Adrenal gland (tissue), 12 donors: Measurements from ENCODE around the gene DEK. TPM values are rescaled to one million over a fixed set of nuclear protein-coding genes. Genes with fewer than 3 reads are reported as not detected.

ENCODE experiments used
- DNase-seq, 7 donors: peaks; one replicate each; pipeline ENCODE4 v3.0.0-alpha.2; 2019 to 2020
- H3K27ac ChIP-seq, 5 donors: fragments of 200-600 bp; sonication (generic) in 4 of 5; 1 replicate in 3 of 5; 2 replicates in 2 of 5; pipeline versions ENCODE4 v1.5.1 to v1.8.0; 2016 to 2020; ENCODE audit warnings: mild to moderate bottlenecking in 1 of 5
- H3K27me3 ChIP-seq: fragments of 200-600 bp; 2 replicates; pipeline ENCODE4 v1.8.0; 2021
- H3K36me3 ChIP-seq, 2 donors: fragments of 200-600 bp; replicated peaks in 1 of 2; 1 replicate in 1 of 2; 2 replicates in 1 of 2; pipeline versions ENCODE4 v1.5.1 to v1.8.0; 2018 to 2022
- H3K4me1 ChIP-seq, 2 donors: fragments of 200-600 bp; replicated peaks in 1 of 2; 1 replicate in 1 of 2; 2 replicates in 1 of 2; pipeline versions ENCODE4 v1.5.1 to v1.8.0; 2018 to 2021
- H3K4me3 ChIP-seq, 4 donors: fragments of 200-600 bp; sonication (generic) in 3 of 4; one replicate each; pipeline ENCODE4 v1.5.1; 2016 to 2018
- H3K9me3 ChIP-seq, 3 donors: fragments of 200-600 bp; sonication (generic) in 1 of 3; replicated peaks in 1 of 3; 1 replicate in 2 of 3; 2 replicates in 1 of 3; pipeline versions ENCODE4 v1.5.1 to v1.8.0; 2016 to 2021
- POLR2A ChIP-seq, 2 donors: fragments of 450-650 bp; IDR thresholded peaks; one replicate each; pipeline ENCODE4 v1.6.1; 2017; ENCODE audit warnings: antibody characterized with exemption in 2 of 2, mild to moderate bottlenecking in 2 of 2, moderate library complexity in 1 of 2
- WGBS, 4 donors: extraction: QIAGEN DNeasy Blood & Tissue Kit in 2 of 4; methylation state at CpG; one replicate each; pipeline versions ENCODE4 v1.1.5 to v1.1.7; 2013 to 2017; 5-methylcytosine and 5-hydroxymethylcytosine counted together
- intact Hi-C, 2 donors: fragments of 100-400 bp; cut with DNase I; formaldehyde crosslinking; loops; one replicate each; pipeline versions ENCODE4 v1.14.1 to v1.15.0; 2022 to 2023
- polyA plus RNA-seq, 3 donors: library from polyadenylated mRNA; stranded (reverse); fragments of 200-250 nt in 2 of 3; fragments of 350-450 nt in 1 of 3; fragmentation: Illumina TruSeq in 1 of 3; extraction: RNeasy Lipid Tissue Mini Kit (QIAGEN cat#74804) in 1 of 3; gene quantifications; one replicate each; pipeline ENCODE4 v1.2.3, GENCODE V29; 2013 to 2014
- total RNA-seq, 9 donors: library from RNA; depleted of rRNA in 4 of 9; stranded (reverse); fragments of >200 nt in 4 of 9; fragments of 120-200 nt in 1 of 9; fragmentation: NEBNext Ultra II Directional in 1 of 9; extraction: Animal tissue kit (Norgen Biotek cat#: 25700) in 1 of 9; gene quantifications; one replicate each; pipeline versions ENCODE4 v1.1.0 to v1.2.4, GENCODE V29; 2013 to 2023
- TF ChIP-seq, protein P1 (sequence below), 6 experiments: fragments of 450-650 bp in 4 of 6; fragments of 200-600 bp in 2 of 6; sonication (generic) in 1 of 6; IDR thresholded peaks; 1 replicate in 5 of 6; 2 replicates in 1 of 6; pipeline versions ENCODE4 v1.5.1 to v1.8.0; 2016 to 2021; ENCODE audit warnings: antibody characterized with exemption in 6 of 6, mild to moderate bottlenecking in 2 of 6, moderate library complexity in 1 of 6
- donor health status: healthy with polysubstance abuse.
- donor health status: Bipolar disorder and iron deficiency.
- donor health status: DM: yes; HTN: yes; CAD: no.
- donor health status: DM: no; HTN: no; CAD: no.
- donor health status: DM: no; HTN: no; CAD: no.
- donor health status: DM: yes; HTN: yes; CAD: no.

DEK gene
- total and polyA plus RNA-seq, 12 donors = 15.7 to 103 (median 61.3) TPM

- 90 to 93% (median 90%) methylated on average over 4 of the region's 4 CpGs for WGBS, 4 donors
- no peak overlapping the region for H3K27ac ChIP-seq
These were observed 4.5 kb downstream of the DEK start for GRCh38 chr6:18259675-18260447.

DNA sequence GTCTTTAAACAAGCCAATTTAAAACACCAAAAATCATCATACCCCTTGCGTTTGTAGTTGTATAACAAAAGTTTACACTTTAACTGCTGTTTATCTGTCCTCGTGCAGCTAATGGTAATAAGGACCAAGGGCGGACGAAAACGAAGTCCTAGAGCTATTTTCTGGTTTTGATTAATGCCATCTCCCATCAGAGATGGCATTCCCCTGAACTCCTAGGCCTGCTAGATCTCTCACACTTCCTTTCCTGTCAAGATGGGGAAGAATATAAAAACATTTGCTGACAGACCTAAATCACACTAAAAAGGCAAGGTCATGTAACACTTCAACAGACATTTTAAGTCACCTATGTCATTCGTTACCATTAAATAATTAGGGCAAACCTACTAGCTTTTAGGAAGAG, 9.5 kb downstream of the DEK start:
- TF ChIP-seq, protein P1, sequence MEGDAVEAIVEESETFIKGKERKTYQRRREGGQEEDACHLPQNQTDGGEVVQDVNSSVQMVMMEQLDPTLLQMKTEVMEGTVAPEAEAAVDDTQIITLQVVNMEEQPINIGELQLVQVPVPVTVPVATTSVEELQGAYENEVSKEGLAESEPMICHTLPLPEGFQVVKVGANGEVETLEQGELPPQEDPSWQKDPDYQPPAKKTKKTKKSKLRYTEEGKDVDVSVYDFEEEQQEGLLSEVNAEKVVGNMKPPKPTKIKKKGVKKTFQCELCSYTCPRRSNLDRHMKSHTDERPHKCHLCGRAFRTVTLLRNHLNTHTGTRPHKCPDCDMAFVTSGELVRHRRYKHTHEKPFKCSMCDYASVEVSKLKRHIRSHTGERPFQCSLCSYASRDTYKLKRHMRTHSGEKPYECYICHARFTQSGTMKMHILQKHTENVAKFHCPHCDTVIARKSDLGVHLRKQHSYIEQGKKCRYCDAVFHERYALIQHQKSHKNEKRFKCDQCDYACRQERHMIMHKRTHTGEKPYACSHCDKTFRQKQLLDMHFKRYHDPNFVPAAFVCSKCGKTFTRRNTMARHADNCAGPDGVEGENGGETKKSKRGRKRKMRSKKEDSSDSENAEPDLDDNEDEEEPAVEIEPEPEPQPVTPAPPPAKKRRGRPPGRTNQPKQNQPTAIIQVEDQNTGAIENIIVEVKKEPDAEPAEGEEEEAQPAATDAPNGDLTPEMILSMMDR (IDR thresholded peaks at IDR 0.05) = no peak
- TF ChIP-seq POLR2A (IDR thresholded peaks at IDR 0.05) = no peak
- Histone ChIP-seq H3K9me3 (no peaks in the 10 kb centered on the region), H3K27ac (no peak overlapping the region), H3K27me3 (no peaks in the 10 kb centered on the region), H3K36me3 (peaks cover 0 to 25% of the 10 kb centered on the region in 2 donors), H3K4me3 (no peak overlapping the region), H3K4me1 (peaks cover 0 to 5% of the 10 kb centered on the region in 2 donors)
- 84 to 87% (median 85%) methylated on average over 6 of the region's 6 CpGs for WGBS, 4 donors
- DNase-seq = no peak
- intact Hi-C loops = no loop called here

More at GRCh38 chr6:18259675-18260447, 4.5 kb downstream of the DEK start:
- H3K4me1 ChIP-seq = peaks cover 9 to 28% of the 10 kb centered on the region in 2 donors
- intact Hi-C loops = loop anchor here (10.0 kb wide), 1 partner anchor 105 kb away; the partner anchor contains the start of genes KDM1B (in 2 of the 2) and TPMT (in 2 of the 2)
- peaks cover 0 to 22% of the 10 kb centered on the region in 2 donors for H3K36me3 ChIP-seq
- no peaks in the 10 kb centered on the region for H3K9me3 ChIP-seq
- TF ChIP-seq, protein P1 (IDR thresholded peaks at IDR 0.05) = no peak
- TF ChIP-seq POLR2A (IDR thresholded peaks at IDR 0.05) = no peak
- no peaks in the 10 kb centered on the region for H3K27me3 ChIP-seq
- DNase-seq = no peak
- no peak overlapping the region for H3K4me3 ChIP-seq

DNA sequence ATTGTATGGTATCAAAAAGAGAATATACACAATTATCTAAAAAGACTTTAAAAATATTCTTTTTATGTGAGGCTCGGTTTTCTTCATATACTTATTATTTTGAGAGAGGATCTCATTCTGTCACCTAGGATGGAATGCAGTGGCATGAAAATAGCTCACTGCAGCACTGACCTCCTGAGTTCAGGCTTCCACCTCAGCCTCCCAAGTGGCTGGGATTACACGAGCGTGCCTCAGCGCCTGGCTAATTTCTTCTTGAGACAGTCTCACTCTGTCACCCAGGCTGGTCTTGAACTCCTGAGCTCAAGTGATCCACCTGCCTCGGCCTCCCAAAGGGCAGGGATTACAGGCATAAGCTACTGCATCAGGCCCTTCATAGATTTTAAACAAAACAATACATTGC, 10.7 kb downstream of the DEK start:
- H3K4me3 ChIP-seq = no peak overlapping the region
- WGBS, 4 donors = 90 to 96% (median 94%) methylated on average over 4 to 5 of the region's 5 CpGs
- H3K27me3 ChIP-seq = no peaks in the 10 kb centered on the region
- H3K4me1 ChIP-seq = peaks cover 0 to 5% of the 10 kb centered on the region in 2 donors
- no peak for TF ChIP-seq POLR2A (IDR thresholded peaks at IDR 0.05)
- TF ChIP-seq, protein P1 (IDR thresholded peaks at IDR 0.05) = no peak
- no peak overlapping the region for H3K27ac ChIP-seq
- intact Hi-C loops = no loop called here
- peaks cover 0 to 31% of the 10 kb centered on the region in 2 donors for H3K36me3 ChIP-seq
- DNase-seq = no peak
- no peaks in the 10 kb centered on the region for H3K9me3 ChIP-seq

GRCh38 chr6:18249271-18249670, 15.1 kb downstream of the DEK start:
- no peak overlapping the region for H3K4me3 ChIP-seq
- no peak for TF ChIP-seq POLR2A (IDR thresholded peaks at IDR 0.05)
- TF ChIP-seq, protein P1 (IDR thresholded peaks at IDR 0.05) = no peak
- 80 to 87% (median 83%) methylated on average over 4 of the region's 4 CpGs for WGBS, 4 donors
- H3K27ac ChIP-seq = no peak overlapping the region
- peaks cover 12 to 14% of the 10 kb centered on the region in 2 donors for H3K4me1 ChIP-seq
- no peaks in the 10 kb centered on the region for H3K9me3 ChIP-seq
- no peaks in the 10 kb centered on the region for H3K27me3 ChIP-seq
- DNase-seq = no peak
- intact Hi-C loops = no loop called here
- peaks cover 0 to 15% of the 10 kb centered on the region in 2 donors for H3K36me3 ChIP-seq
